ENCODE data around the gene MRPS7. TPM values are rescaled to one million over a fixed set of nuclear protein-coding genes. Genes with fewer than 3 reads are reported as not detected.

The MRPS7 gene
- total RNA-seq, 1 donor from 2014 or later = 24.1 TPM

DNA sequence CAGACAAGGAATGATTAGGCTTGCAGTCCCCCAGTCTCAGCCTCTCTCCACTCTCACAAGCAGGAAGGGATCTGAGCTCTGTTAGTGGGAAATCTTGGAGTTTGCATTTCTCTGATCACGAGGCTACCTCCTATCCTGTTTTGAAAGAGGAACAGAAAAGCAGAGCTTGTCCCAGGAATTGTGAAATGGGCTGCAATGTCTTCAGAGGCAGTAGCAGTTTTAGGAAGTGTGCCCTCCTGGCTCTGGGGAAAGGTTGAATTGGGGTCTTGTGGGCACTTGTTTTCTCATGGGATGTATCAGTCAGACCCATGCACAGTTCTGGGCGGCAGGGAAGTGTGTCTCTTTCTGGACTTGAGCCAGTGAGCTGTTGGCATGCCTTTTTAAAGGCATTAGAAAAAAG, 33.4 kb upstream of the MRPS7 start:
- no peaks in the 10 kb centered on the region for H3K4me1 ChIP-seq
- peak overlapping the region in 1 of 2 donors; percentile 19 for H3K27ac ChIP-seq
- H3K36me3 ChIP-seq = peaks cover 65 to 79% of the 10 kb centered on the region in 2 donors
- H3K4me3 ChIP-seq = no peak overlapping the region
- no peaks in the 10 kb centered on the region for H3K9me3 ChIP-seq
- intact Hi-C loops (cut with DNase I) = no loop called here
- no peak for DNase-seq (ENCODE audit: low spot score in 2 of 2)
- TF ChIP-seq, protein P1, sequence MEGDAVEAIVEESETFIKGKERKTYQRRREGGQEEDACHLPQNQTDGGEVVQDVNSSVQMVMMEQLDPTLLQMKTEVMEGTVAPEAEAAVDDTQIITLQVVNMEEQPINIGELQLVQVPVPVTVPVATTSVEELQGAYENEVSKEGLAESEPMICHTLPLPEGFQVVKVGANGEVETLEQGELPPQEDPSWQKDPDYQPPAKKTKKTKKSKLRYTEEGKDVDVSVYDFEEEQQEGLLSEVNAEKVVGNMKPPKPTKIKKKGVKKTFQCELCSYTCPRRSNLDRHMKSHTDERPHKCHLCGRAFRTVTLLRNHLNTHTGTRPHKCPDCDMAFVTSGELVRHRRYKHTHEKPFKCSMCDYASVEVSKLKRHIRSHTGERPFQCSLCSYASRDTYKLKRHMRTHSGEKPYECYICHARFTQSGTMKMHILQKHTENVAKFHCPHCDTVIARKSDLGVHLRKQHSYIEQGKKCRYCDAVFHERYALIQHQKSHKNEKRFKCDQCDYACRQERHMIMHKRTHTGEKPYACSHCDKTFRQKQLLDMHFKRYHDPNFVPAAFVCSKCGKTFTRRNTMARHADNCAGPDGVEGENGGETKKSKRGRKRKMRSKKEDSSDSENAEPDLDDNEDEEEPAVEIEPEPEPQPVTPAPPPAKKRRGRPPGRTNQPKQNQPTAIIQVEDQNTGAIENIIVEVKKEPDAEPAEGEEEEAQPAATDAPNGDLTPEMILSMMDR (IDR thresholded peaks at IDR 0.05) = no peak
- H3K27me3 ChIP-seq = no peaks in the 10 kb centered on the region

DNA sequence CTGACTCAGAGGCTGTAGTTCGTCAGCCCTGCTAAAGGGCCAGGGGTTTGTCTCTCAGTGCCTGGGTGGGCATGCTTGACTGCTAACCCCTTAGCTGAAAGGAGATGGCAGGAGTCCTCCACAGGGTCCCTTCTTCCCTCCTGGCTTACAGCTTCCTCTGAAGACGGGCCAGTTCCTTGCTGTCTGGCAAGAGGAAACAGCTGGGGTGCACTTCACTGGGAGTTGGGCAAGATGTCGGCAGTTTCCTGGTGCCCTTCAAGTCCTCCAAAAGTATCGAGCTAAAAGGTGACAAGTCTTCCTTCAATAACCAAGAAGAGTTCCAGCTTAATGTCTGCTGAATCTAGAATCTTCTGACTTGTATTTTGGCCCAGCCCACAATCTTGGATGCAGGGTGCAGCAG, 32.8 kb upstream of the MRPS7 start:
- Histone ChIP-seq H3K36me3 (peaks cover 67 to 78% of the 10 kb centered on the region in 2 donors), H3K27ac (peak overlapping the region in 1 of 2 donors; percentile 19), H3K9me3 (no peaks in the 10 kb centered on the region), H3K4me3 (no peak overlapping the region), H3K4me1 (no peaks in the 10 kb centered on the region), H3K27me3 (no peaks in the 10 kb centered on the region)
- no peak for DNase-seq (ENCODE audit: low spot score in 2 of 2)
- TF ChIP-seq, protein P1 (IDR thresholded peaks at IDR 0.05) = no peak
- intact Hi-C loops (cut with DNase I) = no loop called here

DNA sequence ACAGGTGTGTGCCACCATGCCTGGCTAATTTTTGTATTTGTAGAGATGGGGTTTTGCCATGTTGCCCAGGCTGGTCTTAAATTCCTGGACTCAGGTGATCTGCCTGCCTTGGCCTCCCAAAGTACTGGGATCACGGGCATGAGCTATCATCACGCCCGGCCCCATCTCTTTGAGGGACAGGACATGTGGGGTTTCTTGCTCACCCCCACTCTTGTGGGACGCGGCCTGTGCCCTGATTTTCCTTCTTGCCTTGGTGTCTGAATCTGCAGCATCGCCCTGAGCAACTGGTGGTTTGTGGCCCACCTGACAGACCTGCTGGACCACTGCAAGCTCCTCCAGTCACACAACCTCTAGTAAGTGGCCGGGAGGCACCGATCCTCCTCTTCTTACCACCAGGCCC, 30.6 kb upstream of the MRPS7 start:
- Histone ChIP-seq H3K4me1 (no peaks in the 10 kb centered on the region), H3K36me3 (peaks cover 75 to 76% of the 10 kb centered on the region in 2 donors), H3K4me3 (no peak overlapping the region), H3K27ac (no peak overlapping the region), H3K9me3 (no peaks in the 10 kb centered on the region), H3K27me3 (no peaks in the 10 kb centered on the region)
- TF ChIP-seq, protein P1 (IDR thresholded peaks at IDR 0.05) = no peak
- no peak for DNase-seq (ENCODE audit: low spot score in 2 of 2)
- intact Hi-C loops (cut with DNase I) = no loop called here

DNA sequence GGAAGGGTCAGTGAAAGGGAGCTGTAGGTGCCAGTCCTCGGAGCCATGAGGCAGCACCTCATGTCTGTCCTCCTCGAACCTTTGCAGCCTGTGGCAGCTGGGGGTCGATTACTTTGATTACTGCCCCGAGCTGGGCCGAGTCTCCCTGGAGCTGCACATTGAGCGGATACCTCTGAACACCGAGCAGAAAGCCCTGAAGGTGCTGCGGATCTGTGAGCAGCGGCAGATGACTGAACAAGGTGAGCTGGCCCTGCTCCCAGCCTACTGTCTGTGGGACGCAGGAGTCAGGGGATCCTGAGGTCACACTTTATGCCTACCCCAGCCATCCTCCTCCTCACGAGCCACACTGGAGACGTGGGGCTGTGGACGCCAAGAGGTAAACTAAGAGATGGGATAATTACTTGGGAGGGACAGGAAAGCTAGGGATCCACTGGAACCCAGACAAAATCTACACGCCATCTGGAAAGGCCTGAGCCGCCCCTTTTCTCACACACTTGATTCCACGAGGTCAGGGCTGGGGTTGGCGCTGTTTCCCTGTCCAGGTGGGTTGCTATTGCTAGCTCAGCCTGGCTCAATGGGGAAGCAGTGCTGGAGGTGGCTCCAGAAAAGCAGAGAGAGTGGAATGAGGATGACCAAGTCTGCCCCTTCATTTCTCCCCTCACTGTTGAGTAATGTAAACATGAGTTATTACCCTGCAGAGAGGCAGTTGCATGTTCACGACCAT, 29.8 kb upstream of the MRPS7 start:
- H3K9me3 ChIP-seq = no peaks in the 10 kb centered on the region
- H3K36me3 ChIP-seq = peaks cover 70 to 76% of the 10 kb centered on the region in 2 donors
- H3K27ac ChIP-seq = no peak overlapping the region
- no peak overlapping the region for H3K4me3 ChIP-seq
- TF ChIP-seq, protein P1 (IDR thresholded peaks at IDR 0.05) = no peak
- H3K4me1 ChIP-seq = no peaks in the 10 kb centered on the region
- H3K27me3 ChIP-seq = no peaks in the 10 kb centered on the region
- DNase-seq (ENCODE audit: low spot score in 2 of 2) = no peak
- intact Hi-C loops (cut with DNase I) = no loop called here

DNA sequence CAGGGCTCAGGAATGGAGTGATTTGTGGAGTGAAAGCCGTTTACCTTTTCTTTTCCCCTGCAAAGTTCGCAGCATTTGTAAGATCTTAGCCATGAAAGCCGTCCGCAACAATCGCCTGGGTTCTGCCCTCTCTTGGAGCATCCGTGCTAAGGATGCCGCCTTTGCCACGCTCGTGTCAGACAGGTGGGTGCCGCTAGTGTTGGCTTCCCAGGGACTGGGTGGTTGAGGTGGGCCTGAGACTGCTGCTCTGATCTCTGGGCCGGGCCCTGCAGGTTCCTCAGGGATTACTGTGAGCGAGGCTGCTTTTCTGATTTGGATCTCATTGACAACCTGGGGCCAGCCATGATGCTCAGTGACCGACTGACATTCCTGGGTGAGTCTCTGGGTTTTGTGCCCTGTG, 28.9 kb upstream of the MRPS7 start:
- Histone ChIP-seq H3K4me3 (no peak overlapping the region), H3K27me3 (no peaks in the 10 kb centered on the region), H3K9me3 (no peaks in the 10 kb centered on the region), H3K27ac (no peak overlapping the region), H3K4me1 (no peaks in the 10 kb centered on the region), H3K36me3 (peaks cover 74 to 81% of the 10 kb centered on the region in 2 donors)
- no peak for DNase-seq (ENCODE audit: low spot score in 2 of 2)
- intact Hi-C loops (cut with DNase I) = no loop called here
- TF ChIP-seq, protein P1 (IDR thresholded peaks at IDR 0.05) = no peak

Data from ascending aorta (tissue), 2 donors.